HG02798 (cell line): ENCODE results near the gene TRAF1.
"Not testable (repeated sequence)": the region's sequence is repeated elsewhere in the genome, so short reads cannot be mapped to it uniquely, and the experiment has no call there.

Experiments
- ATAC-seq: cut with Tn5 transposase; IDR thresholded peaks from one replicate; pipeline ENCODE4 v1.9.1; 2021; ENCODE audit warnings: mild to moderate bottlenecking; ENCODE audit not compliant: unreplicated experiment, poor library complexity

Gene TRAF1

GRCh38 chr9:120926397-120926928 is at the start of gene TRAF1:
Gene TRAF1 (minus strand): TSS chr9:120926796. CDS start chr9:120926075, 721 bp downstream.
- peak; percentile 21 for ATAC-seq

- ATAC-seq, result no peak
Observed at GRCh38 chr9:120974921-120975320, 48.3 kb upstream of the TRAF1 start.

GRCh38 chr9:120974181-120974580 is 47.6 kb upstream of the TRAF1 start:
- no peak for ATAC-seq

DNA sequence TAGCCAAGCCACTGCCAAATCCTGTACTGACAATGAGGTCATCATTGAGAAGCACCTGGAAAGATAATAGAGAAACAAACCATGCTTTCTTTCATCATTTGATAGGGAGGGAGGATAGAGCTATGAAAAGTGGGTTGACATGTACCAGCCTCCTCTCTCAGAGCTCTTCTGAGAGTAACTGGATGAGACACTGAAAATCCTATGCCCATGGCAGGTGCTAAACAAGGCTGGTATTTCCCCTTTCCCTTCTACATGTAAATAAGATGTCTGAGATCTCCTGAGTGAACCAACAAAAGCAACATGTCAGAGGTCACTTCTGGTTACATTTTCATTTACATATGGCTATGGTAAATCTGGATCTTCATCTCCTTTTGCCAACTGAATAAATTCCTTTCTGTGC is 45.3 kb upstream of the TRAF1 start:
- ATAC-seq, result peak; percentile 53

DNA sequence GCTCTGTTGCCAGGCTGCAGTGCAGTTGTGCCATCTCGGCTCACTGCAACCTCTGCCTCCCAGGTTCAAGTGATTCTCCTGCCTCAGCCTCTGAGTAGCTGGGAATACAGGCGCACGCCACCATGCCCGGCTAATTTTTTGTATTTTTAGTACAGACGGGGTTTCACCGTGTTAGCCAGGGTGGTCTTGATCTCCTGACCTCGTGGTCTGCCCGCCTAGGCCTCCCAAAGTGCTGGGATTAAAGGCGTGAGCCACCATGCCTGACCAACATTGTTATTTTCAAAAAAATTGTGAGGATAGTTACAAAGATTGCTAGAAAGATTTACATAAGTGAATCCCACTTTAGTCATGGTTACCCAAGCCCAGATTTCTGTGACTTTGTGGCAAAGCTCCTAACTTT is 44.9 kb upstream of the TRAF1 start:
- not testable (repeated sequence) for ATAC-seq

DNA sequence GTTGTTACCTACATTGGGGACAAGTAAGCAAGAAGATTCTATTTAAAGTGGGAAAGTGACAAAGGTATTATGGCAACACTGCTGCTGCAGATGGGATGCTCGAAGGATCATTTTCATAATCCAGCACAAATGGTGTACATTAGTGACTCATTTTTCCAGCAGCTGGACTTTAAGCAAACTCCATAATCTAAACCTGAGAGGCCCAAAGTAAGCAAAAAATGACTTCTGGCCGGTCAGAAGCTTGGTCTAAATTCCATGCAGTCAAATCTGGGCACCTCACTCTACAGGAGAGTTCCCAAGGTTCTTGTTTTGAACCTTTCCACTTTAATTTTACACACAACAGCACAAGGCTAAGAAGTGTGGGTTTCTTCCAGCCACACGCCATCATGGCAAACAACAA is 43.6 kb upstream of the TRAF1 start:
- ATAC-seq, result no peak

DNA sequence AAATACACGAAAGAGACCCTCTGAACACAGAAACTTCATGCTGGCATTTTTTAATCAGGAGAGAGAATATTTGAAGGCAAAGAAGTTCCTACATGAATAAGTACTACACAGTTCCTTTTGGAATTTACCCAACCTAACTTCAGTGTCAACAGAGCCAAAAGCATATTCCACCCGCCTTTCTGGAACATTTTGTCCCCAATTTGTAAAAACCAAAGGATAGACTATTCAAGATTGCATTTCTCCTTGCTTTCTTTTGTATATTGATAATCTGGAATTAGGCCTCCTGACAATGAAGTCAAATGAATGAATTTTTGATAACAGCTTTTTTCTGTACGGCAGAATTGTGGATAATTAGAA is 39.4 kb upstream of the TRAF1 start:
- ATAC-seq, result no peak

GRCh38 chr9:120965344-120966012 is 38.9 kb upstream of the TRAF1 start:
- ATAC-seq, result no peak

- ATAC-seq, result no peak
Observed at GRCh38 chr9:120961936-120962335, 35.3 kb upstream of the TRAF1 start.

DNA sequence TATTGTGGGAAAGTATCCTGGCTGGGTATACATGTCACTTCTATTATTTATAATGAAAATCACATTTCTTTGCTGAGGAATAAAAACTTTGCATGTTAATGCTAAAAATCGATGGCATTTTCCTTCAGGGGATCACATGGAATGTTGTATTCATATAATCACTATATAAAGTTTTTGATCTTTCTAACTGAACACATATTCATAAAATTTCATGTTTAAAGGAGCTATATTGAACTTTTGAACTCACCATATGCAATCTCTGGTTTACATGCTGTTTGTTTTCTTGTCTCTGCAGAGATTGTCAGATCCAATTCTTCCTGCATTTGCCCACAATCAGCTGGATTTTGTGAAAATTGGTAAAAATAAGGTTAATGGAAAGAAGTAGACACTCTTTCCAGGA is 33.4 kb upstream of the TRAF1 start:
- ATAC-seq, result no peak

DNA sequence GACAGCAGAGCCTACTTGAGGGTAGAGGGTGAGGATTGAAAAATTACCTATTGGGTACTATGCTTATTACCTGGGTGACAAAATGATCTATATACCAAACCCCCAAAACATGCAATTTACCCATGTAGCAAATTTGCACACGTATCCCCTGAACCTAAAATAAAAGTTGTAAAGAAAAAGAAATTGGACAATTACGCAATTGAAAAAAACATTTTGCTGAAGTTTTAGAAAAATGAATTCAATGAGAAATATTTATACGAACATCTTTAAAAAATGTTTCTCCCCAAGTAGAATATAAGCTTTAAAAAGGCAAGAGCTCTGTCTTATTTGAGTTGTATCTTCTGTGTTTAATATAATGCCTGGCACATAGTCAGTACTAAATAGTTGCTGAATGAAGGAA is 30.3 kb upstream of the TRAF1 start:
- no peak for ATAC-seq

GRCh38 chr9:120951960-120952618 is 25.5 kb upstream of the TRAF1 start:
- no peak for ATAC-seq

GRCh38 chr9:120950421-120951388 is 24.1 kb upstream of the TRAF1 start:
- no peak for ATAC-seq

GRCh38 chr9:120949290-120949689 is 22.7 kb upstream of the TRAF1 start:
- no peak for ATAC-seq

GRCh38 chr9:120948824-120949223 is 22.2 kb upstream of the TRAF1 start:
- no peak for ATAC-seq

DNA sequence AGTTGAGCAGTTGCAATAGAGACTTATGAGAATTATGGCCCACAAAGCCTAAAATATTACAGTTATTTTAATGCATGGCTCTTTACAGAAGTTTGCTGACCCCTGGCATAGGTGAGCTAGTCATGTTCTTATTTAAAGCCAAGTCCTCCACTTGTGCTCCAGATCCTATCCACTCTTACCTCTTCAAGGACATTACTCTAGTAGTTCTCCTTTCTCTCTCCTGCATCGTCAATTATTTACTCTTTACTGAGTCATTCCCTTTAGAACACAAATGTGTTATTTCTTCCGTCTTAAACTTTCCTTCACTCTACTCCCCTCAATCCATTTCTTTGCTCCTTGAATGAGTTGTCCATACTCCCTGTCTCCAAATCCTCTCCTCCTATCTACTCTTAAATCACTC is 20.6 kb upstream of the TRAF1 start:
- no peak for ATAC-seq

GRCh38 chr9:120946259-120946658 is 19.7 kb upstream of the TRAF1 start:
- no peak for ATAC-seq

DNA sequence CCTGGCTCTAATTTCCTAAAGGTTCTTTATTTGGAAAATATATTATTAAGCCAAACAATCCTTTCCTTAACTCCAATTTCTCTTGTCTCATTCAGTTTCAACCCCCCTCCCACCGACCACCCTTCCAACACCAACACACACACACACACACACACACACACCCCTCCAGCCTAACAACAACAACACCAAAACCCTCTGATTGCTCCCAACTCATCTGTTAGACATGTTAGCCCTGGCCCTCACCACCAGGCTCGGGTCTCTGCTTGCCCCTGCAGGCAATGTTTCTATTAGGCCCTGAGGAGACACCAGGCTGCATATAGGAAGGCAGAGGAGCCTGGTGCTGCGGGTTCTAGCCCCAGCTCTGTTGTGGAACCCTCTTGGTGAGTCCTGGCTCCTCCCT is 18.4 kb upstream of the TRAF1 start:
- ATAC-seq, result no peak

DNA sequence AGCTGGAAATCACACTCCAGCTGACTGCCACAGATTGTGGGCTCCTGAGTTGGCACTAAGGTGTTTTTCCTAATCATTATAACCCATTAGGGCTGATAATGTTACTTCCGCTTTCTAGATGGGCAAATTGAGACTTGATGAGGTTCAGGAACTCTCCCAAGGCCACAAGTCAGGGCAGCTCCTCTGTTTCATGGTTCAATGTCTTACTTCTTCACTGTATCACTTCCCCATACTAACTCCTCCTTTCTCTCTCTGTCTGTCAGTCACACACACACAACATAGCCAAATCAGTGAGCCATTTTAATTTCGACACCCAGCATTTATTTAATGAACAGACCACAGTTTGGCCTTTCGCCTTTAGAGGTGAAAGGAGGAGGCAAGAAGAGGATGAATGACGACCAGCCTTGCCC is 17.8 kb upstream of the TRAF1 start:
- ATAC-seq, result peak; percentile 97

- ATAC-seq, result no peak
Observed at GRCh38 chr9:120942186-120943001, 15.8 kb upstream of the TRAF1 start.
